Endometrium (tissue), 2 donors: Measurements from ENCODE around the gene KPNA4.
A peak's percentile ranks its signal among the peaks of the same experiment; 100 is the strongest.
"Not testable (repeated sequence)": the region's sequence is repeated elsewhere in the genome, so short reads cannot be mapped to it uniquely, and the experiment has no call there.

ENCODE experiments used
- FAIRE-seq: peaks from 2 replicates; lab custom pipeline; 2012; peaks lifted over from hg19 to GRCh38; lab: Jason Lieb, UNC
- donor health status: control.
- donor health status: control.

The KPNA4 gene, protein sequence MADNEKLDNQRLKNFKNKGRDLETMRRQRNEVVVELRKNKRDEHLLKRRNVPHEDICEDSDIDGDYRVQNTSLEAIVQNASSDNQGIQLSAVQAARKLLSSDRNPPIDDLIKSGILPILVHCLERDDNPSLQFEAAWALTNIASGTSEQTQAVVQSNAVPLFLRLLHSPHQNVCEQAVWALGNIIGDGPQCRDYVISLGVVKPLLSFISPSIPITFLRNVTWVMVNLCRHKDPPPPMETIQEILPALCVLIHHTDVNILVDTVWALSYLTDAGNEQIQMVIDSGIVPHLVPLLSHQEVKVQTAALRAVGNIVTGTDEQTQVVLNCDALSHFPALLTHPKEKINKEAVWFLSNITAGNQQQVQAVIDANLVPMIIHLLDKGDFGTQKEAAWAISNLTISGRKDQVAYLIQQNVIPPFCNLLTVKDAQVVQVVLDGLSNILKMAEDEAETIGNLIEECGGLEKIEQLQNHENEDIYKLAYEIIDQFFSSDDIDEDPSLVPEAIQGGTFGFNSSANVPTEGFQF

DNA sequence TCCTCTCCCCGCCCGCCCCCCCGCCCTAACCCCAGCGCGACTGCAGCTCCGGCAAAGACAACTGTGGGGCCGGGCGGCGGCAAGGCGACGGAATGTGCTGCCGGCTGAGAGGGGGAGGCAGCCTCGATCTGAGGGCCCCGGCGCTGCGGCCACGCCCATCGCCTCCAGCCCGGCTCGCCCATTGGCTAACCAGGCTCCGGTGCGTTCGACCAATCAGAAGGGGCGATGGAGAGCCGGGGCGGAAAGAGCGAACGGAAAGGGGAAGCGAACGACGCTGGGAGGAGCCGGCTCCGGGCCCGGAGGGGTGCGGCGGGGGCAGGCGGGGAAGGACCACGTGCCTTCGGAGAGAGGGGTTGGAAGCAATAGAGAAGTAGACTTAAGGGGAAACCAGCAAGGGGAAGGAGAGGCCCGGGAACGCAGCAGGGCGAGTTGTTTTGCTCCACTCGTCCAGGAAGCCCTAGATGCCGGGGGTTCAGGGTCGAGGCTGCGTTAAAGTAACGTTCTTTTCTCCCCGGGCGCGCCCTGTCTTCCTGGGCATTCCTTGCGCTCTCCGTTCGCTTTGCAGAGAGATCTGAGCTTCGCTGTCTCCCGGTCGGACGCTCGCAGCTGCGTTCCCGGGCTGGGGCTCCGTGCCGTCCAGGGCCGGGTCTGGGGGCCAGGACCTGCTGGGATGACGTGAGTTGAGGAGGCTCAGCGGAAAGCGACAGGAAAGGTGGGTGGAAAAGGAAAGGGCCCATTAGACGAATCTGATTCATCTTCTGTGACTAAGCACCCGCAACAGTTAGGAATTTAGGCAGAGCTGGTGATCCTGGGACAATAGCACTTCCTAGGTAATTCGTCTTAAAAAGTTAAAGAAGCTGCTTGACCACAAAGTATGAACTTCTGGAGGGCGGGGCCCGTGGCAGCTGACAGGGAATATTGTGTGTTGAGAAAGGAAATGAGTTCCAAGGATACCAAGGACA, at the start of gene KPNA4:
Gene KPNA4, minus strand, starts transcription at position 130 of the 962 bp plus-strand sequence. CDS start 289 bp downstream, outside the sequence.
- peak; percentile 91 for FAIRE-seq

DNA sequence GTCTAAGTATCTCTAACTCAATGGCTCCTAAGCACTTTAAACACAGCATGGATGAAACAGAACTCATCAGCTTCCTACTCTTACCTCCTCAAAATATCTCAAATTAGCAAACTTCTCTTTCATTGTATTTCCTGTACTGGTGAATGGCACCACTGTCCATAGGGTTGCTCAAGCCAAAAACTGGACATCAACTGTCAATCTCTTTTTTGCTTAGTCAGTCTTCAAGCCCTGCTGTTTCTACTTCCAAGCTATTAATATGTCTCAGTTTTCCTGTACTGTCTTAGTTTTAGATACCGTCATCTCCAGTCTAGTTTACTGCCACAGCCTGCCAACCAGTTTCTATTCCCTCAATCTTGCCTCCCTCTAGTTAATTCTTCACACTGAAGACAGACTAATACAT, 48.3 kb upstream of the KPNA4 start:
- FAIRE-seq, result no peak

DNA sequence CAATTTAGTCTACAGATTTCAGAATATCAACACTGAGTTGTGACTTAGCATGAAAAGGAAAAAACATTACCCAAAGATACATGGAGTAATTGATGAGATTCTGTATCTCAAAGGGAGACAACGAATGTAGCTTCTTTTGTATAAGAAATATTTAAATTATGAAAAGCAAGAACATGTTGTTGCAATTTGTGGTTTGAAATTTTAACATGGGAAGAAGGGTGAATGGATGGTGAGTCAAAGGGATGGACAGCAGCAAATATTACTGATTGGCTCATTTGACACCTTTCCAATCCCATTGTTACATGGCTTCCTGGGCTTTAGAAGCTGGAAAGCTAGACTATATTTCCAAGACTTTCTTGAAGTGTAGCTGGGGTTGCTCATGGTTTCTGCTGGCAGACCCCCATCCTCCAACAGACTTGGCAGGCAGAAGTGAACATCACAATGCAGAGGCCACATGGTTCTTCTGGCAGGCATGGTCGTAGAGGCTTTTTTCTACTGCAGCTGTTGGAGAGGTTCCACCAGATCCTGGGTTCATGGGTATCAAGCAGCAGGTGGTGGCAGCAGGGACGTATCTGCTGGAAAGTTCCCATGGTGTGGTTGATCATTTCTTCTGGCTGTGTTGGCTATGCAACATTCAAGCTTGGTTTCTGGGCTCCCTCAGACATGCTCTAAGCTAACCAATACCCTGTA, 47.2 kb upstream of the KPNA4 start:
- no peak for FAIRE-seq

DNA sequence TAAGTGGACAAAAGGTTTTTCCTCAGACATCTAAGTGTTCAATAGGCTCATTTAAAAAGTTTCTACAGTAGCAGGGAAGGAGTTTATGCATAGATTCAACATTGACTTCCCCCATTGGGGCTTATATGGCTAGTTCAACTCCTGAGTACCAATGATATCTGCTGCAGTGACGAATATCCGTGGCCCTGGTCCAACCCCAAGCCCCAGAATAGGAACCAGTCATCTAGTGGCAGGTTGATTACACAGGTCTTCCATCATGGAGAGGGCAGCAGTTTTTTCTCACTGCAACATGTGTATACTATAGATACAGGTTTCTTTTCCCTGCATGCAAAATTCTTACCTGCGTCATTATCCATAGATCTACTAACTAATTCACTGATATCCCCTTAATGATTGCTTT, 45.8 kb upstream of the KPNA4 start:
- no peak for FAIRE-seq

DNA sequence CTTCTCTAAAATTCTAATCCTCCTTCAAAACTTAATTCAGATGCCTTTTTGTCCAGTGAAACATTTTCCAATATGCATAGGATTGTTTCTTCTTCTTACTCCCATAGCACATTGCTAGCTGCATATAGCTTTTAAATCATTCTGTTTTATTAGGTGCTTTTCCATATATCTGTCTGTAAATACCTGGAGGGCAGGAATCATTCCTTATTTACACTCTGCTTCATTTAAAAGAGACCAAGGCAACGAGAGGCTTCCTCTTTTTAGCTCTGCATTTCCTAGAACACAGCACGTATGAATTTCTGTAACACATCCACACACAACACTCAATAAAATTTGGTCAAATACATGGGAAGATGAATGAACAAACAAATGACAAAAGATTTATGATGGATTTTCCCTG, 43.5 kb upstream of the KPNA4 start:
- no peak for FAIRE-seq

DNA sequence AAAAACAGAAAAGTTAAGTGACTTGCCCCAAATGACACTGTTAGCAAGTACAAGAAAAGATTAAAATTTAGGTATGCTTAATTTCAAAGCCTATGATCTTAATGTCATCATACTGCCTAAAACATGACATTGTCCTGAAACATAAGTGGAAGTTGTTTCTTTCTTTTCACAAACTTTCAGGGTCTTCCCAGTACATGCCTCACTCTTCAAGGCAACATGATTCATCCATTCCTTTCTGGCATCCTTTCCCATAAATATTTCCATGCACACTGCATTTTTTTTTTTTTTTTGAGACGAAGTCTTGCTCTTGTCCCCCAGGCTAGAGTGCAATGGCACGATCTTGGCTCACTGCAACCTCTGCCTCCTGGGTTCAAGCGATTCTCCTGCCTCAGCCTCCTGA, 42.5 kb upstream of the KPNA4 start:
- no peak for FAIRE-seq

DNA sequence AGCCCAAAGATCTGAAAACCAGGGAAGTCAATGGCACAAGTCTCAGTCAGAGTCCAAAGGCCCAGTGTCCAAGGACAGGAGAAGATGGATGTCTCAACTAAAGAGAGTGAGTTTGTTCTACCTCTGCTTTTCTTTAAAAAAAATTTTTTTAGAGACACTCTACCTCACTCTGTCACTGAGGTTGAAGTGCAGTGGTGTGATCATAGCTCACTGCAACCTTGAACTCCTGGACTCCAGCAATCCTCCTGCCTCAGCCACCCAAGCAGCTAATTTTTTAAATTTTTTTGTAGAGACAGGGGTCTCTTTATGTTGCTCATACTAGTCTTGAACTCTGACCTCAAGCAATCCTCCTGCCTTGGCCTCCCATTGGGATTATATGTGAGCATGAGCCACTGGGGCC, 39.9 kb upstream of the KPNA4 start:
- FAIRE-seq, result no peak

DNA sequence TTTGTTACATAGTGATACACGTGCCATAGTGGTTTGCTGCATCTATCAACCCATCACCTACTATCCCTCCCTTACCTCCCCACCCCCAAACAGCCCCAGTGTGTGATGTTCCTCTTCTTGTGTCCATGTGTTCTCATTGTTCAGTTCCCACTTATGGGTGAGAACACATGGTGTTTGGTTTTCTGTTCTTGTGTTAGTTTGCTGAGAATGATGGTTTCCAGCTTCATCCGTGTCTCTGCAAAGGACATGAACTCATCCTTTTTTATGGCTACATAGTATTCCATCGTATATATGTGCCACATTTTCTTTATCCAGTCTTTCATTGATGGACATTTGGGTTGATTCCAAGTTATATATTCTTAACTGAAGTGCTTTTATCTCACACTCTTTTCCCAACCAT, 38.5 kb upstream of the KPNA4 start:
- FAIRE-seq, result not testable (repeated sequence)

DNA sequence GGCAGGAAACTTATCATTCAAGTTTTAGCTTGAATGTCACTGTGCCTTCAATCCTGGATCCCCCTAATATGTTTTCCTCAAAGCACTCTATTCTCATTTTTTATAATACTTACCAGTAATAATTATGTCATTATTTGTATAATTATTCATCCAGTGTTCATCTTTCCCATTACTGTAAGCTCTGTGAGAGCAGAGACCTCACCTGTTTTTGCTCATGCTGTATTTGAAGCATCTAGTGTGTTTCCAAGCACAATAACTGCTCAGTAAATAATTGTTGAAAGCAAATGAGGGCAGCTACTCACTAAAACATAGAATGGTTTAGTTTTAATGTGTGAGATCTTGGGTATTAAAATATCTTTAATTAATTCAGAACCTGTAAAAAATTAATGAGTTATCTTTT, 36.9 kb upstream of the KPNA4 start:
- no peak for FAIRE-seq

DNA sequence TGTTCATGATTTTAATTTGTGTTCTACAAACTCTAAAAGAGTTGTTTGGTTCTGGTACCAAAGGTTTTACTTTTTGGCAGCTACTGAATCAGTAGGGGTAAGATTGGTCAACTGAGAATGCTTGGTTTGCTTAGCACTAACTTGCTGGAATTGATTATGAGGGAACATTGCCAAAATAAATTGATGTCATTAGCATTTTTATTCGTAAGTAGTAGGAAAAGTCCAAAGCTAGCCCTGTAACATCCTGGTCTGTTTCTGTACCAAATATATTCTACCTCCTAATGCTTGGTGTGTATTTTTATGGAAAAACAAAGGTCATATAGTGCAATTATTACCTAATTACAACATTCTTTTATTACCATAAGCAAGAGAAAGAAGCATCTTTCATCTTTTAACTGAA, 35.9 kb upstream of the KPNA4 start:
- no peak for FAIRE-seq

DNA sequence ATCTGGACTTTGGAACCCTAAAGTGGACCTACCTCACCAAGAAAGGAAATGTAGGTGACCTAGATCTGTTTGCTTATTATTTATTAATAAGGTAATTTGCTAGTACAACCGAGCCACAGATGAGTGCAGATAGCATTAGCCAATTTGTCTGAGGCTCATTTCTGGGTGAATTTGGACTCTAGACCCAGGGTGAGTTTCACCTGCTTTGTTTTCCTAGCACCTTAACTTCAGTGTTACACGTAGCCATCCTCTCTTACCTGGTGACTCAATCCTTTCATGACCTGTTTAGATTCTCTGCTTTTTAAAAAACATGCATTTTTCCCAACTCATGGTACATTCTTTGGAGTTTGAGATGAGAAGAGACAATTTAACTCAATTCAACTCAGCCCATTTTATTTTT, 33.5 kb upstream of the KPNA4 start:
- no peak for FAIRE-seq

DNA sequence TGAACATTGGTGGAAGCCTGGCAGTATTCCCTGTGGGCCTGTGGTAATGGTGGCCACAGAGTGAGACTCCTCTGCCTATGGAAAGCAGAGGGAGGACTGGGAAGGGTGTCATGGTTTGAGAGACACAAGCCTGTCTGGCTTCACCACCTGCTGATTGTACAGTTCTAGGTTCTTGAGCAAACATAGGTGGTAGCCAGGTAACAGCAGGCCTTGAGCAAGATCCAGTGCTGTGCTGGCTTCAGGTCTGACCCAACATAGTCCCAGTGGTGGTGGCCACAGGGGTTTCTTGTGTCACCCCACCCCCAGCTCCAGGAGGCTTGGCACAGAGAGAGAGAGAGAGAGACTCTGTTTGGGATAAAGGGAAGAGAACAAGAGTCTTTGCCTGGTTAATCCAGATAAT, 22.7 kb upstream of the KPNA4 start:
- FAIRE-seq, result no peak

DNA sequence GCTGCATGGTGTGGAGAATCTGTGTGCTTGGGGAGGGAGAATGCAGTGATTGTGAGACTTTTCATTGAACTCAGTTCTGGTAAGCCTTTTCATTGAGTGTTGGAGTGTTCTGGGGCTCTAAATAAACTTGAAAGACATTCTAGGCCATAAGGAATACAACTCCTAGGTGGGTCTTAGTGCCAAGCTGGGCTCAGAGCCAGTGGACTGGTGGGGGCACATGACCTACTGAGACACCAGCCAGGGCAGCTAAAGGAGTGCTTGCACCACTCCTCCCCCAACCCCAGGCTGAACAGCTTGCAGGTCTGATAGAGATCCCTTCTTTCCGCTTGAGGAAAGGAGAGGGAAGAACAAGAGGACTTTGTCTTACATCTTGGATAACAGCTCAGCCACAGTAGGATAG, 21.7 kb upstream of the KPNA4 start:
- FAIRE-seq, result no peak

DNA sequence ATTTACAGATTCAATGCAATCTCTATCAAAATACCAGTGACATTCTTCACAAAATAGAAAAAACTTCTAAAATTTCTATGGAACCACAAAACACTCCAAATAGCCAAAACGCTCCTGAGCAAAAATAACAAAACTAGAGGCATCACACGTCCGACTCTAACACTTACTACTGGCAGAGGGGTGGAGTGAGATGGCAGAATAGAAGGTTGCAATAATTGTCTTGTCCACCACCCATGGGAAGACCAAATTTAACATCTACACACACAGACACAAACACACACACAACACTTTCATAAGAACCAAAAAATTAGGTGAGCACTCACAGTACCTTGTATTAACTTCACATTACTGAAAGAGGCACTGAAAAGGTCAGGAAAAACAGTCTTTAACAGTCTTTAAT, 21.3 kb upstream of the KPNA4 start:
- no peak for FAIRE-seq

DNA sequence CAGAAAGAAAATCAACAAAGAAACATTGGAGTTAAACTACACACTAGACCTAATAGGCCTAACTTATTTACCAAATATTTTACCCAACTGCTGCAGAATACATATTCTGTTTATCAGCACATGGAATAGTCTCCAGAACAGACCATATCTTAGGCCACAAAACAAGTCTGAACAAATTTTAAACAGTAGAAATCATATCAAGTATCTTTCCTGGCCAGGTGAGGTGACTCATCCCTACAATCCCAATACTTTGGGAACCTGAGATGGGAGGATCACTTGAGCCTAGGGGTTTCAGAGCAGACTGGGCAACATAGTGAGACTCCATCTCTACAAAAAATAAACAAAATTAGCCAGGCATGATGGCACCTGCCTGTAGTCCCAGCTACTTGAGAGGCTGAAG, 18.1 kb upstream of the KPNA4 start:
- FAIRE-seq, result no peak

DNA sequence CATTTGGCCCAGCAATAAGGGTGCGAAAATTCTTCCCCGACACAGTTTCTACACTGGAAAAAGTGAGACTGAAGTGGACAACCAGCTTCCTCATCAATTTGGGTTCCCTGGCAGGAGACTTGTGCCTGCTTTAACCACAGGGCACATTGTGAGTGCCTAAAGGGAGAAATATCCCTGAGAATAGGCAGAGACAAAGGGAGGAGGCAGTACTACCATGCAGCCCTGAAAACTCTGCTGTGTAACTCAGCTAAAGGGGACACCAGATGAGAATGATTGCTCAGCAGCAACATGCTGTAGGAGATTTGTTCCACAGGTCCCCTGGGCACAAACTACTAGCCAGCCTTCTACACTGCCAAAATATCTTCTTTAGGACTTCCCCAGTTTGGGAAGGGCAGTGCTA, 15.6 kb upstream of the KPNA4 start:
- no peak for FAIRE-seq

DNA sequence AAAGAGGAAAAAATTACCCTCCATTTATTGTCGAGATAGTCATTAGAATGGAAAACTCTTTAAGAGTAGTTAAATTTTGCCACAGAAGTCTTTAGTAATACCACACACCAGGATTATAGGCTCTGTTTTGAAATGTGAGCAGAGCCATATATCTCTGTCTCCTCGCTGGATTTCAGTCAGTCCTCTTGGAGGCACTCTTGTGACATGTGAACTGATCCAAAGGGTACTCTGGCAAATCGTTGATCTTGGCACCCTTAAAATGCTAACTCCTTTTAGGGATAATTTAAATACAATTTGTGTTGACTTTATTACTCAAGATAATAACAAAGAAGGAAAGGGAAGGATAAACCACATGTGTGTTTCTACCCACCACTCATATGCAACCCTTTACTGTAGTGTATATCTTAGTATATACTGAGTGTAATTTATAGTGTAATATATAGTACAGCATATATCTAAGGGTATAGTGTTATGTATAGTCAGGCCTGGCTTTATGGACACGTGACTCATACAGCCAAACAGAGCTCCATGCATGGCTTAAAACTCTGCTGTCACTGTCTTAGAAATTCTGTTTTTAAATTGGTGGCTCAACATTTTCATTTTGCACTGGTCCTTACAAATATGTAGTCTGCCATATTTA, 12.3 kb upstream of the KPNA4 start:
- FAIRE-seq, result no peak

DNA sequence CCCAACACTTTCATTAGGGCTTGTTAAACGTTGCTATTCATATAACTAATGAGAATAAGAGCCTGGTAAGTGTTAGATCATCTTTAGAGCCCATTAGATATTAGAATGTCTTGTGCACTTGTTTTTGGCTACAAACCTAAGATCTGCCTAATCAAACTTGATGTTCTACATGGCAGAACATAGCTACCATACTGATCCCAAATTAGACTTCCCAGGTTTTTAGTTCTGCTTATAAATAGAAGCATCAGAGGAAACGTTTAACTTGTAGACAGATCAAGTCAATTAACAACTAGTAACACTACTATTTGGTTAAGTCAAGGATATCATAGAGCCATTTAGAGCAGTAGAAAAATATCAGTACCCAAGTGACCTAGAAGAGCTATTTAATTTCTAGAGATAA, 11.7 kb upstream of the KPNA4 start:
- no peak for FAIRE-seq

DNA sequence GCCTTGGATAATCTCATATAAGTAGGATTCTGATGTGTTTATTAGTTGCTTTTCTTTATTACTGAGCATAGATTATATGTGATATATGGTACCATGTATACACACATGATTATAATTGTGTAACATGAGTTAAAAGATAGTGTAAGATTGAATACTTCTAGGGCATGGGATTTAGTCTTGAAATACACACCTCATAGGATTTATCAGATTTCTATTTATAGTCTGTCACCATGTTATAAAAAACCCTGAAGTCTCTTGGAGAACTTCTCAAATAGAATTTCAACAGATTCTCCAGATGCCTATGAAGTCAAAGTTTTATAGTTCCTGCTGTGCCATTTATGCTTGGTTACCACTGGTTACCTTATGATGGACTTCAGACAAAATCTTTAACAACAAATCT, 11.2 kb upstream of the KPNA4 start:
- FAIRE-seq, result no peak

DNA sequence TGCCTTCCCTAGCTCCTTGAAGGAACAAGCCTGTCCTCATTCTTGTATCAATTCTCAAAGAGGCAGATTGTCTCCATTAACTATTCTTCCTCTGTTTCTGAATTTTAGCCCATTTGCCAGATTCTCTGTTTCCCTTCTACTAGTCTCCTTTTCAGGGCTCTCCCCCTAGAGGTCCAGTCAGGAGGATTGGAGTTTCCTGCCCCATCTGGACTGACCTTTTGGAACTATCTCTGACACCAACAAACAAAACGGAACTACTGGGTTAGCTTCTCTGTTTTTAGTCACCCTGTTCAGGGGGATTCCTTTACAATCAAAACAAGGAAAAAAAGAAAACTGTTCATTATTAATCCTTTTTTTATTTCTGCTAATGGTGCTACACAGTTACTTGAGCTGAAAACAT, 10.2 kb upstream of the KPNA4 start:
- no peak for FAIRE-seq

DNA sequence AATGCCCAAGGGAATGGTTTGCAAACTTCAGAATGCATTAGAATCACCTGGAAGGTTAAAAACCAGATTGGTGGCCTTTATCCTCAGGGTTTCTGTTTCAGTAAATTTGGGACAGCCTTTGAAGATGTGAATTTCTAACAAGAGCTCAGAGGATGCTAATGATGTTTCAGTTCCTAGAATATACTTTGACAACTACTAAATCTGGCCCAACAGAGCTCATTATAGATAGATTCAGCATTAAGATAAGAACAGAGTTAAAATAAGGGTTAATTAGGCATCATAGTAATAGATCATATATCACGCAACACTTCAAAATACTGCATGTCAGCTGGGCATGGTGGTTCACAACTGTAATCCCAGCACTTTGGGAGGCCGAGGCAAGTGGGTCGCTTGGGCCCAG, 9.3 kb upstream of the KPNA4 start:
- FAIRE-seq, result no peak

DNA sequence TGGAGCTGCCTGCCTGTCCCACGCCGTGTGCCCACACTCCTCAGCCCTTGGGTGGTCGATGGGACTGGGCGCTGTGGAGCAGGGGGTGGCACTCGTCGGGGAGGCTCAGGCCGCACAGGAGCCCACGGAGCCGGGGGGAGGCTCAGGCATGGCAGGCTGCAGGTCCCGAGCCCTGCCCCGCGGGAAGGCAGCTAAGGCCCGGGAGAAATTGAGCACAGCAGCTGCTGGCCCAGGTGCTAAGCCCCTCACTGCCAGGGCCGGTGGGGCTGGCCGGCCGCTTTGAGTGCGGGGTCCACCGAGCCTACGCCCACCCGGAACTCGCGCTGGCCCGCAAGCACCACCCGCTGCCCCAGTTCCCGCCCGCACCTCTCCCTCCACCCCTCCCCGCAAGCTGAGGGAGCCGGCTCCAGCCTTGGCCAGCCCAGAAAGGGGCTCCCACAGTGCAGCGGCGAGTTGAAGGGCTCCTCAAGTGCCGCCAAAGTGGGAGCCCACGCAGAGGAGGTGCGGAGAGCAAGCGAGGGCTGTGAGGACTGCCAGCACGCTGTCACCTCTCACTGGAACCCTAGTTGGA, 8.7 kb upstream of the KPNA4 start:
- not testable (repeated sequence) for FAIRE-seq
